Ishikawa (cell line): Measurements from ENCODE around the gene RAD51B.

Experiments
- CREB1 ChIP-seq: IDR thresholded peaks from 2 replicates; pipeline ENCODE4 v1.6.1; 2012; ENCODE audit warnings: low read depth
- EGR1 ChIP-seq: IDR thresholded peaks from 2 replicates; pipeline ENCODE4 v1.6.1; 2012
- EP300 ChIP-seq: IDR thresholded peaks from 2 replicates; pipeline ENCODE4 v1.6.1; 2012; ENCODE audit warnings: borderline replicate concordance
- RAD21 ChIP-seq: IDR thresholded peaks from 2 replicates; pipeline ENCODE4 v1.6.1; 2012; ENCODE audit warnings: low read depth
- YY1 ChIP-seq: IDR thresholded peaks from 2 replicates; pipeline ENCODE4 v1.6.1; 2012; ENCODE audit warnings: low read depth
- TF ChIP-seq, protein P1 (sequence below): IDR thresholded peaks from 2 replicates; pipeline ENCODE4 v1.6.1; 2012
- TF ChIP-seq, protein P2 (sequence below): IDR thresholded peaks from 2 replicates; pipeline ENCODE4 v1.6.1; 2012

GRCh38 chr14:67994531-67994930 is 175.0 kb downstream of the RAD51B start:
- TF ChIP-seq EP300 (no peak), EGR1 (no peak), YY1 (no peak), RAD21 (no peak), CREB1 (no peak)
- TF ChIP-seq, protein P1, sequence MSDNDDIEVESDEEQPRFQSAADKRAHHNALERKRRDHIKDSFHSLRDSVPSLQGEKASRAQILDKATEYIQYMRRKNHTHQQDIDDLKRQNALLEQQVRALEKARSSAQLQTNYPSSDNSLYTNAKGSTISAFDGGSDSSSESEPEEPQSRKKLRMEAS: no peak
- TF ChIP-seq, protein P2, sequence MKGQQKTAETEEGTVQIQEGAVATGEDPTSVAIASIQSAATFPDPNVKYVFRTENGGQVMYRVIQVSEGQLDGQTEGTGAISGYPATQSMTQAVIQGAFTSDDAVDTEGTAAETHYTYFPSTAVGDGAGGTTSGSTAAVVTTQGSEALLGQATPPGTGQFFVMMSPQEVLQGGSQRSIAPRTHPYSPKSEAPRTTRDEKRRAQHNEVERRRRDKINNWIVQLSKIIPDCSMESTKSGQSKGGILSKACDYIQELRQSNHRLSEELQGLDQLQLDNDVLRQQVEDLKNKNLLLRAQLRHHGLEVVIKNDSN: no peak
